HepG2 (cell line): ENCODE measurements around the gene ZMYND10. TPM values are rescaled to one million over a fixed set of nuclear protein-coding genes. Genes with fewer than 3 reads are reported as not detected.
A peak's percentile ranks its signal among the peaks of the same experiment; 100 is the strongest.

ENCODE experiments used
- AKNA ChIP-seq: sonication (generic); formaldehyde crosslinking; IDR thresholded peaks from 2 replicates; pipeline ENCODE4 v1.4.0; 2020; ENCODE audit warnings: missing genetic modification reagents, borderline replicate concordance
- CAMTA2 ChIP-seq: sonication (generic); formaldehyde crosslinking; IDR thresholded peaks from 2 replicates; pipeline ENCODE4 v1.4.0; 2020; ENCODE audit warnings: mild to moderate bottlenecking, missing genetic modification reagents, borderline replicate concordance
- DNMT1 ChIP-seq: sonication (generic); formaldehyde crosslinking; IDR thresholded peaks from 2 replicates; pipeline ENCODE4 v1.5.1; 2020; ENCODE audit warnings: mild to moderate bottlenecking, missing genetic modification reagents
- FOXO4 ChIP-seq: sonication (generic); formaldehyde crosslinking; conservative IDR thresholded peaks from 2 replicates; pipeline ENCODE4 v1.8.1; 2023; ENCODE audit warnings: missing genetic modification reagents
- FOXP4 ChIP-seq: sonication (generic); formaldehyde crosslinking; IDR thresholded peaks from 2 replicates; pipeline ENCODE4 v1.4.0; 2020; ENCODE audit warnings: missing genetic modification reagents
- PAX8 ChIP-seq: sonication (generic); formaldehyde crosslinking; IDR thresholded peaks from 2 replicates; pipeline ENCODE4 v1.8.0; 2022; ENCODE audit warnings: mild to moderate bottlenecking, missing genetic modification reagents, borderline replicate concordance
- SIX1 ChIP-seq: sonication (generic); formaldehyde crosslinking; IDR thresholded peaks from 2 replicates; pipeline ENCODE4 v1.4.0; 2020; ENCODE audit warnings: missing genetic modification reagents, borderline replicate concordance
- ZNF296 ChIP-seq: sonication (generic); formaldehyde crosslinking; conservative IDR thresholded peaks from 2 replicates; pipeline ENCODE4 v1.5.0; 2020; ENCODE audit warnings: mild to moderate bottlenecking, missing genetic modification reagents
- ZNF569 ChIP-seq: sonication (generic); formaldehyde crosslinking; IDR thresholded peaks from 2 replicates; pipeline ENCODE4 v1.5.0; 2020; ENCODE audit warnings: mild to moderate bottlenecking, missing genetic modification reagents, moderate library complexity, borderline replicate concordance
- ZNF570 ChIP-seq: sonication (generic); formaldehyde crosslinking; IDR thresholded peaks from 2 replicates; pipeline ENCODE4 v1.4.0; 2020; ENCODE audit warnings: mild to moderate bottlenecking, missing genetic modification reagents, borderline replicate concordance
- ZSCAN31 ChIP-seq: sonication (generic); formaldehyde crosslinking; IDR thresholded peaks from 2 replicates; pipeline ENCODE4 v1.5.0; 2020; ENCODE audit warnings: low read depth, mild to moderate bottlenecking, missing genetic modification reagents
- polyA plus RNA-seq, 8 experiments: library from polyadenylated mRNA; depleted of rRNA in 3 of 8; stranded (reverse) in 7 of 8; unstranded in 1 of 8; fragments of >200 nt; fragmentation: Illumina TruSeq in 4 of 8; extraction: Trizol in 4 of 8; gene quantifications; 2 replicates each; pipeline versions ENCODE4 v1.2.1 to v1.2.3, GENCODE V29; 2011 to 2016; ENCODE audit warnings: low read depth in 4 of 8, missing spikeins in 1 of 8, mixed read lengths in 1 of 8; ENCODE audit not compliant: insufficient read depth in 1 of 8
- total RNA-seq, 5 experiments: library from RNA; depleted of rRNA; stranded (reverse); fragments of >200 nt; fragmentation: Illumina TruSeq; extraction: Trizol; gene quantifications; 2 replicates each; pipeline ENCODE4 v1.2.3, GENCODE V29; 2016; ENCODE audit warnings: low read depth in 1 of 5
- TF ChIP-seq, protein P1 (sequence below): sonication (generic); formaldehyde crosslinking; conservative IDR thresholded peaks from 2 replicates; pipeline ENCODE4 v1.8.0; 2022; ENCODE audit warnings: missing genetic modification reagents
- TF ChIP-seq, protein P2 (sequence below): sonication (generic); formaldehyde crosslinking; IDR thresholded peaks from 2 replicates; pipeline ENCODE4 v1.9.0; 2021; ENCODE audit warnings: missing genetic modification reagents, borderline replicate concordance

Gene ZMYND10
- total and polyA plus RNA-seq, 2 of the 13 experiments (the other 11 are each of a cell fraction or from before 2014, with no cell fraction given) = 0.60 to 0.74 TPM

- 0 out of 2 replicates have a peak, but pooled peaks have one; percentile 32 for TF ChIP-seq ZNF296 (CRISPR knock-in tag)
- no peak for TF ChIP-seq ZNF570 (CRISPR knock-in tag)
- TF ChIP-seq PAX8 = 0 out of 2 replicates have a peak, but pooled peaks have one; percentile 10
- TF ChIP-seq DNMT1 (CRISPR knock-in tag) = no peak
- TF ChIP-seq, protein P1, sequence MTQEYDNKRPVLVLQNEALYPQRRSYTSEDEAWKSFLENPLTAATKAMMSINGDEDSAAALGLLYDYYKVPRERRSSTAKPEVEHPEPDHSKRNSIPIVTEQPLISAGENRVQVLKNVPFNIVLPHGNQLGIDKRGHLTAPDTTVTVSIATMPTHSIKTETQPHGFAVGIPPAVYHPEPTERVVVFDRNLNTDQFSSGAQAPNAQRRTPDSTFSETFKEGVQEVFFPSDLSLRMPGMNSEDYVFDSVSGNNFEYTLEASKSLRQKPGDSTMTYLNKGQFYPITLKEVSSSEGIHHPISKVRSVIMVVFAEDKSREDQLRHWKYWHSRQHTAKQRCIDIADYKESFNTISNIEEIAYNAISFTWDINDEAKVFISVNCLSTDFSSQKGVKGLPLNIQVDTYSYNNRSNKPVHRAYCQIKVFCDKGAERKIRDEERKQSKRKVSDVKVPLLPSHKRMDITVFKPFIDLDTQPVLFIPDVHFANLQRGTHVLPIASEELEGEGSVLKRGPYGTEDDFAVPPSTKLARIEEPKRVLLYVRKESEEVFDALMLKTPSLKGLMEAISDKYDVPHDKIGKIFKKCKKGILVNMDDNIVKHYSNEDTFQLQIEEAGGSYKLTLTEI (CRISPR knock-in tag) = no peak
- peak; percentile 81; the same call in 1 of the 2 replicates for TF ChIP-seq CAMTA2 (CRISPR knock-in tag)
- peak; percentile 88 for TF ChIP-seq ZSCAN31
- 0 out of 2 replicates have a peak, but pooled peaks have one; percentile 76 for TF ChIP-seq ZNF569 (CRISPR knock-in tag)
- no peak for TF ChIP-seq SIX1 (CRISPR knock-in tag)
- TF ChIP-seq FOXO4 (CRISPR knock-in tag) = 0 out of 2 replicates have a peak, but pooled peaks have one; percentile 53
- TF ChIP-seq, protein P2, sequence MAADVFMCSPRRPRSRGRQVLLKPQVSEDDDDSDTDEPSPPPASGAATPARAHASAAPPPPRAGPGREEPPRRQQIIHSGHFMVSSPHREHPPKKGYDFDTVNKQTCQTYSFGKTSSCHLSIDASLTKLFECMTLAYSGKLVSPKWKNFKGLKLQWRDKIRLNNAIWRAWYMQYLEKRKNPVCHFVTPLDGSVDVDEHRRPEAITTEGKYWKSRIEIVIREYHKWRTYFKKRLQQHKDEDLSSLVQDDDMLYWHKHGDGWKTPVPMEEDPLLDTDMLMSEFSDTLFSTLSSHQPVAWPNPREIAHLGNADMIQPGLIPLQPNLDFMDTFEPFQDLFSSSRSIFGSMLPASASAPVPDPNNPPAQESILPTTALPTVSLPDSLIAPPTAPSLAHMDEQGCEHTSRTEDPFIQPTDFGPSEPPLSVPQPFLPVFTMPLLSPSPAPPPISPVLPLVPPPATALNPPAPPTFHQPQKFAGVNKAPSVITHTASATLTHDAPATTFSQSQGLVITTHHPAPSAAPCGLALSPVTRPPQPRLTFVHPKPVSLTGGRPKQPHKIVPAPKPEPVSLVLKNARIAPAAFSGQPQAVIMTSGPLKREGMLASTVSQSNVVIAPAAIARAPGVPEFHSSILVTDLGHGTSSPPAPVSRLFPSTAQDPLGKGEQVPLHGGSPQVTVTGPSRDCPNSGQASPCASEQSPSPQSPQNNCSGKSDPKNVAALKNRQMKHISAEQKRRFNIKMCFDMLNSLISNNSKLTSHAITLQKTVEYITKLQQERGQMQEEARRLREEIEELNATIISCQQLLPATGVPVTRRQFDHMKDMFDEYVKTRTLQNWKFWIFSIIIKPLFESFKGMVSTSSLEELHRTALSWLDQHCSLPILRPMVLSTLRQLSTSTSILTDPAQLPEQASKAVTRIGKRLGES (CRISPR knock-in tag) = 0 out of 2 replicates have a peak, but pooled peaks have one; percentile 28
- TF ChIP-seq AKNA (CRISPR knock-in tag) = no peak
- no peak for TF ChIP-seq FOXP4 (CRISPR knock-in tag)
Observed at GRCh38 chr3:50303013-50303815, 42.3 kb downstream of the ZMYND10 start, which contains the start of gene HYAL1 (continued).
